GM19372 (cell line): ENCODE data around the gene ATG13.

Experiments
- ATAC-seq: cut with Tn5 transposase; IDR thresholded peaks from one replicate; pipeline ENCODE4 v1.9.1; 2021; ENCODE audit warnings: mild to moderate bottlenecking, low read depth, moderate library complexity; ENCODE audit not compliant: unreplicated experiment

The ATG13 gene

GRCh38 chr11:46674463-46675287, 57.3 kb downstream of the ATG13 start:
- ATAC-seq = no peak

DNA sequence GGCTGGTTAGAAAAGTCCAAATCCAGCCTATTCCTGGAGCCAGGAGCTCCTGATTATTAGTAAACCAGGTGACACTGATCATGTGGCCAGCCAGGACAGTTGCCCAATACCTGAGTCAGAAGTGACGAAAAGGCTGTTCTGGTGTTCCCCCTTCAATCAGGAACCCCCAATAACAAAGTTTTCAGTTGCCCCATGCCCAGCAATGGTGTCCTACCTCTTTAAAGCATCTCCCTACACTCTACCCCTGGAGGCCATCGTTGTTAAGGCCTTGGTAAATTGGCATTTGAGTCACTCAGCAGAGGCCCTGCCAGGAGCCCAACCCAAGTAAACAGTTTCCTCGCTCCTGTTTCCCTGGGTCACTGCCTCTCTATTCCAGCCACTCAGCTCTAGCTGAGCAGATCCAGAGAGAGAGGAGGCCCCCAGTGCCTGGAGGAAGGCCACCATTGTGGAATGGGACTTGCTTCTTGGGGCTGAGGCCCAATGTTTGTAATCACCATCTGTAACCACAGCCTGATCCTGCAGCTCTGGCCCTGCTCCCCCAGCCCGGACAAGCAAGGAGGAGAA, 58.0 kb downstream of the ATG13 start:
- no peak for ATAC-seq

DNA sequence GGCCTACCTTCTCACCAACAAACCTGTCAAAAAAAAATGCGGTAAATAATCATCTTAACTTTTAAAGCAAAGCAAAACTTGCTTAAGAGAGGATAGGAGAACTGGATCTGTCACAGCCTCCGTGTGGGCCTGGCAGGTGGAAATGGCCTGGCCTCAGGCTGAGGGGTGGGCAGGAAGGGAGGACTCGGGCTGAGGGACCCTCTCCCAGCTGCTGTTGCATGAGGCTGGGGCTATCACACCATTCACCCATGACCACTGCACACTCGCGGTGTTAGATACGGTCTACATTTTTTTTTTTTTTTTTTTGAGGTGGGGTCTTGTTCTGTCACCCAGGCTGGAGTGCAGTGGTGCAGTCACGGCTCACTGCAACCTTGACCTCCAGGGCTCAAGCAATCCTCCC, 58.6 kb downstream of the ATG13 start:
- no peak for ATAC-seq

- no peak for ATAC-seq
Measured at GRCh38 chr11:46676436-46677158, 59.2 kb downstream of the ATG13 start.

GRCh38 chr11:46677169-46677568, 59.8 kb downstream of the ATG13 start:
- no peak for ATAC-seq

GRCh38 chr11:46677991-46678740, 60.8 kb downstream of the ATG13 start:
- ATAC-seq = no peak

DNA sequence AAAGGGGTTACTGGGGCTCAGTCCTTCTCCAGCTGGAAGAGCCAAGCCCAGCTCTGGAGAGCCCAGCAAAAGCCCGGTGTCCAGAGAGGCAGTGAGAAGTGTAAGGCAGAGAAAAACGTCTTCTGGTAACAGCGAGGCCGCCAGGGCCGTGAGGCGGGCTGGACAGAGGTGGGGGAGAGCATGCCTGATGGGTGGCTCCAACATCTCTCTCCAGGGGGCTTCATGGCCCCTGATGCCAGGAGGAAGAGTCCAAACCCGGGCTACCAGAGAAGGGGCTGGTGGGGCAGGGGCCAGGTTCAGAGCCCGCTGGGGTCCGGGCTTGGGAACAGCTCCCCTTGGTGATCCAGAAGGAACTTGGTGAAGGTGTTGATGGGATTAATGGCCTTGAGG, 61.4 kb downstream of the ATG13 start:
- ATAC-seq = no peak

- ATAC-seq = no peak
Measured at GRCh38 chr11:46679241-46680163, 62.1 kb downstream of the ATG13 start.

DNA sequence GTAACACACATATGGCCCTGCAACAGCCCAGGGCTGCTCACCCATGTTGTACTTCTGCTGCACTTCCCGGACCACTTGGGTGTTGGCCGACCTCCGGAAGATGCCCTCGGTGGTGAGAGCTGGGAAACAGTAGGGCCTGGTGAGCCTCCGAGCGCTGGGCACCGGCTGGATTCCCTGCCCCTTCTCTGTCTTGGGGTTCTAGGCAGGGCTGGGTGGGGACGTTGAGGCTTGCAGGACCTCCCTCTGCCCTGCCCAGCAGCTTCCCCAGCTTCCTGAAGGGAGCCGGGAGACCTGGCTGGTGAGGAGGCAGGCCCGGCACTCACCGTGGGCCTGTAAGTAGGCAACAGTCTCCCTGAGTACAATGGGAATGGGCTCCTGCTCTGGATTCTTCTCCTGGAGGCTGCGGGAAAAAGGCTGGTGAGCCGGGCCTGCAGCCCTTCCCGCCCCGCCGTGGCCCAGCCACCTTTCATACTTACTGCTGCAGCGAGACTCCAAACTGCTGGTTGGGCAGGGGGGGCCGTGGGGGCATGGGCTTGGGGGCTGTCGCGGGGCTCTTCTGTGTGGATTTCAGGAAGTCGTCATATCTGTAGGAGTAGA, 62.9 kb downstream of the ATG13 start:
- no peak for ATAC-seq

- no peak for ATAC-seq
Measured at GRCh38 chr11:46680815-46681214, 63.5 kb downstream of the ATG13 start.

DNA sequence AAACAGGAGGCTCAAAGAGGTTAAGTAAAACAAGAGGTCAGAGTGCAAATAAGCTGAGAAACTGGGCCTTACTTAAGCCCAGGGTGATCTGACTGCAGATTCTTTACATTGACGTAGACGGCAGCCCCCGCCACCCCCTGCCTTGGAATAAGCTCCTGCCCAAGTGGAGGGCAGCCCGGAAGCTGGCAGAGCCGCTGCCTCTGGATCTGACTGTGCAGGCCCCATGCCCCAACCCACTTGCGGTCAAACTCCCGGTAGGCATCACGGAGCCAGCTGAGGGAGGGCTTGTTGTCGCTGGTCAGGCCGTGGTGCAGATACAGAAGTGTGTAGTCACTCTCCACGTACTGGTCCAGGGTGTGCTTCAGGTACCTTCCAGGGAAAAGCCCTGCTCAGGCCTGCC, 64.5 kb downstream of the ATG13 start:
- ATAC-seq = no peak

DNA sequence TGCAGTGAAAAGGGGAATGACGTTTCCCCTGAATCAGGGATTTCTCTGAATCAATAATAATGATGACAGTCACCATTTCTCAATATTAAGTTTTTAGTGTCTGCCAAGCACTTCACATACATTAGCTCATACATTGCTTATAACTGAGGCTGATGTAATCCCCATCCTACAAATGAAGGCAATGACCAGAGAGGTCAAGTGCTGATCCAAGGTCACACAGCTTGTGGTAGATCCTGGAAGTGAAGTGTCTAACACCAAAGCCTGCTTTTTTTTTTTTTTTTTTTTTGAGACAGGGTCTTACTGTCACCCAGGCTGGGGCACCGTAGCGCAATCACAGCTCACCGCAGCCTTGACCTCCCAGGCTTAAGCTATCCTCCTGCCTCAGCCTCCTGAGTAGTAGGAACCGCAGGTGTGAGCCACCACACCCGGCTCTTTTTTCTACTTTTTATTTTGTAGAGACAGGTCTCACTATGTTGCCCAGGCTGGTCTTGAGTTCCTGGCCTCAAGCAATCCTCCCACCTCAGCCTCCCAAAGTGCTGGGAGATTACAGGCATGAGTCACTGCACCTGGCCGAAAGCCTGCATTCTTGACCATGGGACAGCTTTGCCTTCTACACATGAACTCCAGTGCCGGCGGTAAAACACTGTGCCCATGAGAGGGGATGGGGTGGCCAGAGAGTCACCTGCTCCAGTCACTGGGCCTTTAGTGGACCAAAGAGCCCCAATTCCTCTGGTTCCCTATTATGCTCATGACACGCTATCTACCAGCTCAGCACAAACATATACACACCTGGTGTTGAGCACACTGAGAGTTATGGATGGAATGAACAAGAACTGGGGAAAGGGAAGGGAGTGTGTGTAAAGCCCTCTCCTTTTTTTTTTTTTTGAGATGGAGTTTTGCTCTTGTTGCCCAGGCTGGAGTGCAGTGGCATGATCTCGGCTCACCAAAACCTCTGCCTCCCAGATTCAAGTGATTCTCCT, 65.7 kb downstream of the ATG13 start:
- no peak for ATAC-seq

GRCh38 chr11:46684367-46684766, 67.0 kb downstream of the ATG13 start:
- ATAC-seq = no peak

- ATAC-seq = no peak
Measured at GRCh38 chr11:46686886-46687795, 69.8 kb downstream of the ATG13 start.

GRCh38 chr11:46690702-46691101, 73.3 kb downstream of the ATG13 start:
- ATAC-seq = no peak

GRCh38 chr11:46692450-46692849, 75.1 kb downstream of the ATG13 start:
- ATAC-seq = no peak

- no peak for ATAC-seq
Measured at GRCh38 chr11:46693597-46694012, 76.3 kb downstream of the ATG13 start.
